HG02763 (cell line): ENCODE measurements around the gene GNG10.

Experiments
- ATAC-seq: cut with Tn5 transposase; IDR thresholded peaks from one replicate; pipeline ENCODE4 v1.9.1; 2021; ENCODE audit warnings: mild to moderate bottlenecking, moderate library complexity; ENCODE audit not compliant: unreplicated experiment

The GNG10 gene

DNA sequence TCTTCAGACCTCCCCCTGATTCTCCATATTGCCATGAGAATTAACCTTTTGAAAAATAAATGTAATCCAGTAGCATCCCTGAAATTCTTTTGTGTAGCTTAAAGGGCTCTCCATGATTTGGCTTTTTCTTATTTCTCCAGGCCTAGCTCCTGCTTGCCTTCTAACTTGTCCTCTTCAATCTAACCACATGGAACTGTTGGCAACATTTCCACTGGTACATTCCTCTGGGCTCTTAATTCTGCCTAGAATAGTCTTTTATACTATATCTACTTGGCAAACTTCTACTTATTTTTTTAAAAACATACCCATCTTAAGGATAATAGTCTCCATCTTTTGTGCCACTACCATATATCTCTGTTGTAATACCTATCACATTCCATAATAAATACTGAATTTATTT is 54.1 kb downstream of the GNG10 start:
- ATAC-seq, result no peak

- no peak for ATAC-seq
Observed at GRCh38 chr9:111719541-111719940, 58.1 kb downstream of the GNG10 start.
